GM19455 (cell line): ENCODE results near the gene SYNM.

ENCODE experiments used
- ATAC-seq: cut with Tn5 transposase; IDR thresholded peaks from one replicate; pipeline ENCODE4 v1.9.1; 2021; ENCODE audit not compliant: unreplicated experiment

Gene SYNM

DNA sequence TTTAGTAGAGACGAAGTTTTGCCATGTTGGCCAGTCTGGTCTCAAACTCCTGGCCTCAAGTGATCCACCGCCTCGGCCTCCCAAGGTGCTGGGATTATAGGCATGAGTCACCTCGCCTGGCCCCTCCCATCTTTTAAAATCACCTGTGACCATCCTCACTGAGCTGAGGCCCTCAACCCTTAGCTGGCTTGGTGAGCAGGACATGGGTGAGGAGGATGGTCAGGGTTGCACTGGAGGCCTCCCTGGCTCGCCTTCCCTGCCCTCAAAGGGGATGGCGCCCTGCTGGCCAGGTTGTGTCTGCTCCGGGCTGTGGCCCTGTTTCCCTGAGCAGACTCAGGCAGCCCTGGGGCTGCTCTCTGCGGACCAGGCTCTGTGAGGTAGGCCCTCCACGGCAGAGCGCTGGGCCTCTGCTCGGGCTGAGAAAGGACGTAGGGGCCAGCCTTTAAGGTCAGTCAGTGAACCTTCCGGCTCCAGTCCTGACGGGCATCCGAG is 33.7 kb downstream of the SYNM start:
- no peak for ATAC-seq

GRCh38 chr15:99139276-99139675 is 34.4 kb downstream of the SYNM start:
- no peak for ATAC-seq

DNA sequence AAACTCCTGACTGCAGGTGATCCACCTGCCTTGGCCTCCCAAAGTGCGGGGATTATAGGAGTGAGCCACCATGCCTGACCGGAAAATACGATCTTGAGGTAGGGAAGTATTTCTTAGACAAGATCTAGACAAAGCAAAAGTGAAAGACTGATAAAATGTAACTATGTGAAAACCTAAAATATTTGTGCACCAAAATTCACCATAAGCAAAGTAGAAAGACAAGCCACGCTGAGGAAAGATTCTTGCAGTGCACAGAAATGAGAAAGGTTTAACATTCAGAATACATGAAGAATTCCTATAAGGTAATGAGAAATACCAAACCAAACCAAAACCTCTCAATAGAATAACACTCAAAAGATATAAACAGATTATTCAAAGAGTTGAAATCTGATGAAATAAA is 35.7 kb downstream of the SYNM start:
- no peak for ATAC-seq

DNA sequence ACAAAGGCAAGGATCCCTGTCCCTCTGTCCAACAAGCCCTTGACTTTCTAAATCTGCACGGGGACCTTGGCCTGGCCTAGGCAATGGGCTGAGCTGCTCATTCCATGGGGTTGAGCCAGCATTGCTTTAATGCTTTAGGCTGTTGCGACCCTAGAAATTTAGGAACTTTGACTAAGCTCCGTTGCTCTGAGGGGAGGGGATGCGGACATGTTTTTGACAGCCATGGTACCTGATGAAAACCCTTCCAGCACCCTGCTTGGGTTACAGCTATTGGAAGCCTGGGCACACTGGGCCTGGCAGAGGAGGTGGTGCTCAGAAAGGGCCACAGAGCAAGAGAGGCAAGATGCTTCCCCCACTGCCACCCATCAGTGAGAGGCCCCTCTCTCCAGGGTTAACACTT is 37.1 kb downstream of the SYNM start:
- ATAC-seq, result no peak

GRCh38 chr15:99142562-99142961 is 37.7 kb downstream of the SYNM start:
- no peak for ATAC-seq

DNA sequence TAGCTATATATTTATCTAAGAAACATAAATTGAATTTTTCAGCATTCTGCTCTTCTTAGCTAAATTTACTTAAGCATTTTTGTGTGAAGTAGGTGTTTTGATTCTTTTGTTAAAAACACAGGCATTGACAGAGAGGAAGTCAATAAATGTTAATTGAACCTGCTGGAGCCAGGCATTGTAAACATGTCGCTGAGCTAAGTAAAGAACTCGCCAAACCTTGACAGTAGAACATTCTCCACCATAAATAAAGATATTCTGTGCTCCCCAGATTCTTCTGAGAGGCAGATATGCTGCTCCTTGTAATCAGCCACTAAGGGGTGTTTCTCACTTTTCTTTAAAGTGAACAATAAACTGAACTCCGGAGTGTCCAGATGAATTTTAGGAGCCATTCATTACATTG is 38.4 kb downstream of the SYNM start:
- no peak for ATAC-seq

- no peak for ATAC-seq
Measured at GRCh38 chr15:99143655-99144610, 39.1 kb downstream of the SYNM start.

DNA sequence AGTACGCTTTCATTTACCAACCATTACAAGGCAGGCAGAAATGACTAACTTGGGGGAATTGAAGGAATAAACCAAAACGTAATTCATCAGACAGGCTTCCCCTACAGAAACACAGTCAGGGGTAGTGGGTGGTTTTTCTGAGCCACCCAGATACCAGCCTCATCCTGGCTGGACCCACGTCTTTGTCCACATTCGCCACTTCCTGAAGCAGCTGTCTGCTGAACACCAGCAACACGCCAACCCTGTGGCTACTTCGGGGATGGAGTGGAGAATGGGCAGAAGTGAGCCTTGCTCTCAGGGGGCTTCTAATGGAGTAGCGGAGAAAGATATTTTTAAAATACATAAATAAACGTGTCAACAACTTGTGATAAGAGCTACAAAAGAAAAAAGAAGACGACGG is 40.1 kb downstream of the SYNM start:
- no peak for ATAC-seq

- no peak for ATAC-seq
Measured at GRCh38 chr15:99145778-99146177, 40.9 kb downstream of the SYNM start.

DNA sequence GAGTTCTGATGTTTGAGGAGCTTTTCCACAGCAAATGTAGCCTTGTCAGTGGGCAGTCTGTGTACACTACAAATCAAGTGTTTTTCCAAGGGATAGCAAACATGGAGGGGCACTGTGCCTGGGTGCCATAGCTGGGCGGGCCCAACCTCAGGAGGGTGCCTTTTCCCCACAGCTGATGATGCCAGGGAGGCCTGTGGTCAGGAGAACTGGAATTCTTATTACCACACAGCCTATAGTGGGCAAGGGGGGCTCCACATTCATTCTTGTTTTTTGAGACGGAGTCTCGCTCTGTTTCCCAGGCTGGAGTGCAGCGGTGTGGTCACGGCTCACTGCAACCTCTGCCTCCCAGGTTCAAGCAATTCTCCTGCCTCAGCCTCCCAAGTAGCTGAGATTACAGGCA is 41.8 kb downstream of the SYNM start:
- no peak for ATAC-seq

DNA sequence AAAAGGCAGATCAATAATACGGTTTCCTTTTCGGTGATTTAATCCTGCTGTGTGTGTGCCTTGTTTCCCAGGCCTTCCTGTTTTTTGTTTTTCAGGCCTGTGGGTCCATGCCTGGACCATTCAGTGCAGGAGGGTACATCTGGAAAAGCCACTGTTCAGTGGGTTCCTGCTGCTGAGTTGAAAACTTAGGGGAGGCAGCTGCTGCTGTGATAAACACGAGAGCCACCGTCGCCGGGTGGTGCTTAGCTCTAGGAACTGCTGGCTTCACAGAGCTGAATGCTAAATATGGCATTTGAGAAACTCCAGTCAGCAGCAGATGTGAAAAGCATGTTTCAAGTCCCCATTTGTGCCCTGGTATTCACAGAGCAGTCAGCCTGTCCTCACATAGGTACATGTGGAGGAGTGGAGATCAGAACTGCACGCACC is 44.0 kb downstream of the SYNM start:
- no peak for ATAC-seq

DNA sequence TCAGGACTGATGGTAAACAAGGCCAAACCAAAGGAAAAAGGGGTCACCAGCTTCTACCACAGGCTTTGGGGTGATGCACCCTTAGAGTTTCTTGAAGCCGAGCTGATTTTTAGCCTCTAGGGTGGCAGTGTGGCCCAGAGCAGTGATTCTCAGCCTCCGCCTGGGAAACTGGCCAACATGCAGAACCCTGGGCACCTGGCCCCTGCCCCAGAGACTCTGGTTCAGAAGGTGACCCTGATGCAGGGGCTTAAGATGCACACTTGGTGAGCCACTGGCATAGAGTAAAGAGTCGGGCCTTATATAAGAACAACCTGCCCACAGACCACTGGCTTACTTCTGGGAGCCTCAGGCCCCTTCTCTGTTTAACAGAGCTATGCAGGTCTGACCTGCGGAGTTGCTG is 44.5 kb downstream of the SYNM start:
- ATAC-seq, result no peak

DNA sequence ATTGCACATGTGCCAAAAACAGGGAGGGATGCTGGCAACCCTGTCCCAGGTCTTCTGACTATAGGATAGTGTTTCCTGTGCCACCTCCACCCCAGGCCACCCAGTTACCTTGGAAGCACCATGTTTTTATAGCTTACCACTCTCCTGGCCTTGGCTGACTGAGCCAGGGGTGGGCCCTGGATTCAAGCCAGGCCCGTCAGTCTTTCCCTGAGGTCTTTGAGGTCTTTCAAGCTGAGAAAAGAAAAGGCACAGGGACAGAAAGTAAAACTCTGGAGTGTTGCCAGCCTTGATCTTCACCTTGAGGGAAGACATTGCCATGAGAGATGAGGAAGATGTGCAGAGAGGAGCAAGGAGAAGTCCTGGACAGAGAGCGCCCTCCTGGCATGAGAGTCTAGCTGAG is 46.3 kb downstream of the SYNM start:
- ATAC-seq, result no peak

GRCh38 chr15:99153026-99153535 is 48.2 kb downstream of the SYNM start:
- no peak for ATAC-seq

DNA sequence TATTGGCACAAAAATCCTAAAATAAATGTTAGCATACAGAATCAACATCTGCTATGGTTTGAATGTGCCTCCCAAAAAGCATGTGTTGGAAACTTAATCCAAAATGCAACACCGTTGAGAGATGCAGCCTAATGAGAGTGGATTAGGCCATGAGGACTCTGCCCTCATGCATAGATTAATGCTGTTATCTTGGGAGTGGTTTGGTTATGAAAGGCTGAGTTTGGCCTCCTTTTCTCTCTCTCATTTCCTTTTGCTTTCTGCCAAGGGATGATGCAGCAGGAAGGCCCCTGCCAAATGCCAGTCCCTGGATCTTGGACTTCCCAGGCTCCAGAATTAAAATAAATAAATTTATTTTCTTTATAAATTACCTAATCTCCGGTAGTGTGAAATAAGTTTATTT is 49.4 kb downstream of the SYNM start:
- no peak for ATAC-seq

- no peak for ATAC-seq
Measured at GRCh38 chr15:99155961-99156443, 51.1 kb downstream of the SYNM start.

GRCh38 chr15:99157456-99157855 is 52.6 kb downstream of the SYNM start:
- no peak for ATAC-seq

DNA sequence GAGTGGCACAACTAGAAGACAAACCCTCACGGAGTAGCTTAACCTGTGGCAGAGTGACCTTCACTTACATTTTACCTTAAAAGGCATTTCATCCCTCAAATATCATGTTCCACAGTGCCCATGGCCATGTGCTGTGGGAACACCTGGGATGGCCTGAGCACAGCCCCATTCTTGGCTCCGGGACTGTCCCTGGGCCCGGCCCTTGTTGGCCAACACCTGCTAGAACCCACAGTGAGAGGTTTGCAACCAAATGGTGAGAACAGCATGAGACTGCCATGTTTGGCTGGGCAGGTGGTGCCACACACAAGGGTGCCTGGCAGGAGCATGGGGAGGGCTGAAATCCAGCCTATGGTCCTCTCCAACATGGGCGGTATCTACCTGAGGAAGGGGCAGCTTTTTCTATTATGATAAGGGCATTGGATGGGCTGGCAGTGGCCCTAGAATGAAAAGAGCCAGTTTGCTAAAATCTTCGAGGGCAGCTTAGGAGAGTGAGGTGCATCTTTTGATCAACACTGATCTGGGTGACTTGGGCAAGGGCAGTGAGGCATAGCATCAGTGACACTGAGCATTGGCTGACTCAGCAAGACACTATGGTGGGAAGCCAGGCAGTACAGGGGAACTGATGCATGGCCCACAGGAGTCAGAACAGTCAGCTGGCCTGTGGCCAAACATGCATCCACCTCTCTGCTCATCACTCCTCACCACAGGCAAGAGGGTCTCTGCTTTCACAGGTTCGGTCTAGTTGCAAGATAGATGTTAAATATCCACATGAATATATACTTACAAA is 53.9 kb downstream of the SYNM start:
- no peak for ATAC-seq

DNA sequence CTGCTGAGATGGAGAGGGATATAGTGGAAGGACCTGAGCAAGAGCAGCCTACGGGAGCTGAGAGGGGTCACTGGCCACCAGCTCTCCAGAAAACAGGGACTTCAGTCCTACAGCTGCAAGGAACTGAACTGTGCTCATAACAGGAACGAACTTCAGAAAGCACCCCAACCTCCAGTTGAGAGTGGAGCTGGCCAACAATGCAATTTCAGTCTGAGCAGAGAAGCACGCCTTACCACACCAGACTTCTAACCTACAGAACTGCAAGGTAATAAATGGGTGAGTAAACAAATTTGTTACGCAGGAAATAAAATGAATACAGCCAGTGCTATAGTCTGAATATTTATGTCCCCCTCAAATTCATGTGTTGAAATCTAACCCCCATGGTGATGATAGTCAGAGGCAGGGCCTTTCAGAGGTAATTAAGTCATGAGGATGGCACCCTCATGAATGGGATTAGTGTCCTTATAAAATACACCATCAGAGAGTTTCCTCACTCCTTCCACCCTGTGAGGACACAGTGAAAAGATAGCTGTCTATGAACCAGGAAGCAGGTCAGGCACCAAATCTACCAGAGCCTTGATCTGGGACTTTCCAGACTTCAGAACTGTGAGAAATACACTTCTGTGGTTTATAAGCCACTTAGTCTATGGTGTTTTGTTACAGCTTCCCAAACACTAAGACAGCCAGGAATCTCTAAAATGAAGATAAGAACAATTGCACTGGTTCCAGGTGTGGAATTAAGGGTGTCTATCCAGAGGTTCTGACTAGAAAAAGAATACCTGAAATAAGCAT is 58.6 kb downstream of the SYNM start:
- ATAC-seq, result no peak

DNA sequence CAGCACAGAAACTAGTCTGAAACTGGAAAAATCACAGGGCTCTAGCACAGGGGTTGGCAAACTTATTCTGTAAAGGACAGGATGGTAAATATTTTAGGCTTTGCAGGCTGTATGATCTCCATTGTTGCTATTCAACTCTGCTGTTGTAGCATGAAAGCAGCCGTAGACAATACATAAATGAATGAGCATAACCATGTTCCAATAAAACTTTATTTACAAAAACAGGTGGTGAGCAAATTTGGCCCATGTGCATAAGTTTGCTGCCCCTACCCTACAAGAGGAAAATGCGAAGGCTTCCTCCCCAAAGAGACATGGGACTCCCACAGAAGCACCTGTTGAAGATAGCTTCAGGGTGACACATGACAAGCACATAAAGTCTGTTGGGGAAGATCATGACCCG is 59.2 kb downstream of the SYNM start:
- ATAC-seq, result no peak
